Upper lobe of left lung (tissue), 4 donors: ENCODE data around the gene EPC2.

Experiments used
- EP300 ChIP-seq, 4 donors: sonication (generic); formaldehyde crosslinking; IDR thresholded peaks; one replicate each; pipeline ENCODE4 v1.5.1; 2017; ENCODE audit warnings: antibody characterized with exemption in 4 of 4, control low read depth in 2 of 4
- POLR2A ChIP-seq, 4 donors: fragments of 450-650 bp; IDR thresholded peaks; one replicate each; pipeline ENCODE4 v1.5.1; 2016 to 2017; ENCODE audit warnings: antibody characterized with exemption in 4 of 4, mild to moderate bottlenecking in 2 of 4
- POLR2AphosphoS5 ChIP-seq, 2 donors: sonication (generic); formaldehyde crosslinking; IDR thresholded peaks; one replicate each; pipeline ENCODE4 v1.5.1; 2017; ENCODE audit warnings: antibody characterized with exemption in 2 of 2
- TF ChIP-seq, protein P1 (sequence below), 6 experiments: fragments of 450-650 bp in 4 of 6; fragments of 200-600 bp in 2 of 6; sonication (generic) in 2 of 6; IDR thresholded peaks; one replicate each; pipeline ENCODE4 v1.5.1; 2016 to 2019; ENCODE audit warnings: antibody characterized with exemption in 6 of 6

DNA sequence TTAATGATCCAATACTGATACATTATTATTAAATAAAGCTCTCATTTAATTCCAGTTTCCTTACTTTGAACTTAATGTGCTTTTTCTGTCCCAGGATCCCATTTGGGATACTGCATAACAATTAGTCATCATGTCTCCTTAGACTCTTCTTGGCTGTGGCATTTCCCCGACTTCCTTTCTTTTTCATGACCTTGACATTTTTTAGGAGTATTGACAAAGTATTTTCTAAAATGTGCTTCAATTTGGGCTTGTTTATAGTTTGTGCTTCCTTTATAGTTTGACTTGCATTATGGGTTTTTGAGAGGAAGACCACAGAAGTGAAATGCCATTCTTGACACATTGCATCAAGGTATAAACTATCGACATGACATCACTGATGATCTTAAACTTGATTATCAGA lies 184.4 kb downstream of the EPC2 start:
- no peak for TF ChIP-seq EP300 (IDR thresholded peaks at IDR 0.05)
- TF ChIP-seq, protein P1, sequence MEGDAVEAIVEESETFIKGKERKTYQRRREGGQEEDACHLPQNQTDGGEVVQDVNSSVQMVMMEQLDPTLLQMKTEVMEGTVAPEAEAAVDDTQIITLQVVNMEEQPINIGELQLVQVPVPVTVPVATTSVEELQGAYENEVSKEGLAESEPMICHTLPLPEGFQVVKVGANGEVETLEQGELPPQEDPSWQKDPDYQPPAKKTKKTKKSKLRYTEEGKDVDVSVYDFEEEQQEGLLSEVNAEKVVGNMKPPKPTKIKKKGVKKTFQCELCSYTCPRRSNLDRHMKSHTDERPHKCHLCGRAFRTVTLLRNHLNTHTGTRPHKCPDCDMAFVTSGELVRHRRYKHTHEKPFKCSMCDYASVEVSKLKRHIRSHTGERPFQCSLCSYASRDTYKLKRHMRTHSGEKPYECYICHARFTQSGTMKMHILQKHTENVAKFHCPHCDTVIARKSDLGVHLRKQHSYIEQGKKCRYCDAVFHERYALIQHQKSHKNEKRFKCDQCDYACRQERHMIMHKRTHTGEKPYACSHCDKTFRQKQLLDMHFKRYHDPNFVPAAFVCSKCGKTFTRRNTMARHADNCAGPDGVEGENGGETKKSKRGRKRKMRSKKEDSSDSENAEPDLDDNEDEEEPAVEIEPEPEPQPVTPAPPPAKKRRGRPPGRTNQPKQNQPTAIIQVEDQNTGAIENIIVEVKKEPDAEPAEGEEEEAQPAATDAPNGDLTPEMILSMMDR (IDR thresholded peaks at IDR 0.05), result no peak
- no peak for TF ChIP-seq POLR2AphosphoS5 (IDR thresholded peaks at IDR 0.05)
- TF ChIP-seq POLR2A (IDR thresholded peaks at IDR 0.05), result no peak
